ENCODE results near the gene SYNCRIP.
A peak's percentile ranks its signal among the peaks of the same experiment; 100 is the strongest.
"Not testable (repeated sequence)": the region's sequence is repeated elsewhere in the genome, so short reads cannot be mapped to it uniquely, and the experiment has no call there.

The SYNCRIP gene

DNA sequence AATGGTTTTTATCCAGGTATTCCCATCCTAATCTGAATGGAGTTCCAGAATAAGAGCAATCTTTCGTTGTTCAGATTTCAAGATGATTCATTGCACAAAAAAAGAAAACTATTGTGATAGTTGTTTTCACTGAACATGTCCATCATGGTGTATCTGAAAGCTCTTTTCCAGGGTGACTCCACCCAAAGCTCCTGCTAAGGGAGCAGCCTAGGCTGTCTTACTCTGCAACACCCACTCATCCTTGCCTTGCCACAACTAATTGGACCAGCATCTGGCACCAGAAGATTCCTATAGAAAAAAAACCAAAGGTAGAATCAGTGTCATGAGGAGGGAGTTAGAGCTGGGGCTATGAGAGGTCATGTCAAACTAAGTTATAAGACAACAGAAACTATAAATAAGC, 7.9 kb upstream of the SYNCRIP start:
- no peak overlapping the region for H3K9ac ChIP-seq (ENCODE audit: low read depth, low read length)
- no peak overlapping the region for H3K4me3 ChIP-seq (ENCODE audit: low read depth, low read length)
- no peaks in the 10 kb centered on the region for H3K36me3 ChIP-seq (ENCODE audit: control insufficient read depth, insufficient read depth, low read length)
- no peaks in the 10 kb centered on the region for H3K9me3 ChIP-seq (ENCODE audit: control insufficient read depth, insufficient read depth, low read length)
- H3K27me3 ChIP-seq (ENCODE audit: control insufficient read depth, insufficient read depth, low read length) = no peaks in the 10 kb centered on the region
- H3K4me1 ChIP-seq (ENCODE audit: control insufficient read depth, insufficient read depth, low read length) = peaks cover under 1% of the 10 kb centered on the region

- peaks cover 15% of the 10 kb centered on the region for H3K4me1 ChIP-seq (ENCODE audit: control insufficient read depth, insufficient read depth, low read length)
- peak overlapping the region; percentile 96 for H3K9ac ChIP-seq (ENCODE audit: low read depth, low read length)
- H3K27me3 ChIP-seq (ENCODE audit: control insufficient read depth, insufficient read depth, low read length) = no peaks in the 10 kb centered on the region
- no peaks in the 10 kb centered on the region for H3K9me3 ChIP-seq (ENCODE audit: control insufficient read depth, insufficient read depth, low read length)
- peak overlapping the region; percentile 85 for H3K4me3 ChIP-seq (ENCODE audit: low read depth, low read length)
- H3K36me3 ChIP-seq (ENCODE audit: control insufficient read depth, insufficient read depth, low read length) = peaks cover 12% of the 10 kb centered on the region
These were observed 1.6 kb upstream of the SYNCRIP start for GRCh38 chr6:85644279-85644762.

GRCh38 chr6:85643537-85644278, 1.0 kb upstream of the SYNCRIP start:
- Histone ChIP-seq H3K27me3 (ENCODE audit: control insufficient read depth, insufficient read depth, low read length) (no peaks in the 10 kb centered on the region), H3K9me3 (ENCODE audit: control insufficient read depth, insufficient read depth, low read length) (no peaks in the 10 kb centered on the region), H3K9ac (ENCODE audit: low read depth, low read length) (peak overlapping the region; percentile 96), H3K4me1 (ENCODE audit: control insufficient read depth, insufficient read depth, low read length) (peaks cover 17% of the 10 kb centered on the region), H3K36me3 (ENCODE audit: control insufficient read depth, insufficient read depth, low read length) (peaks cover 14% of the 10 kb centered on the region), H3K4me3 (ENCODE audit: low read depth, low read length) (peak overlapping the region; percentile 85)

- peaks cover 17% of the 10 kb centered on the region for H3K4me1 ChIP-seq (ENCODE audit: control insufficient read depth, insufficient read depth, low read length)
These were observed 551 bp downstream of the SYNCRIP start for GRCh38 chr6:85641897-85642773.

GRCh38 chr6:85641522-85641896, 1.2 kb downstream of the SYNCRIP start:
- H3K9ac ChIP-seq (ENCODE audit: low read depth, low read length) = peak overlapping the region; percentile 100
- H3K27me3 ChIP-seq (ENCODE audit: control insufficient read depth, insufficient read depth, low read length) = no peaks in the 10 kb centered on the region
- H3K36me3 ChIP-seq (ENCODE audit: control insufficient read depth, insufficient read depth, low read length) = peaks cover 33% of the 10 kb centered on the region
- peak overlapping the region; percentile 98 for H3K4me3 ChIP-seq (ENCODE audit: low read depth, low read length)
- H3K9me3 ChIP-seq (ENCODE audit: control insufficient read depth, insufficient read depth, low read length) = no peaks in the 10 kb centered on the region
- peaks cover 17% of the 10 kb centered on the region for H3K4me1 ChIP-seq (ENCODE audit: control insufficient read depth, insufficient read depth, low read length)

More at GRCh38 chr6:85641897-85642773, 551 bp downstream of the SYNCRIP start:
- Histone ChIP-seq H3K9ac (ENCODE audit: low read depth, low read length) (peak overlapping the region; percentile 100), H3K36me3 (ENCODE audit: control insufficient read depth, insufficient read depth, low read length) (peaks cover 27% of the 10 kb centered on the region), H3K9me3 (ENCODE audit: control insufficient read depth, insufficient read depth, low read length) (no peaks in the 10 kb centered on the region), H3K27me3 (ENCODE audit: control insufficient read depth, insufficient read depth, low read length) (no peaks in the 10 kb centered on the region), H3K4me3 (ENCODE audit: low read depth, low read length) (peak overlapping the region; percentile 98)

GRCh38 chr6:85640821-85641220, 1.9 kb downstream of the SYNCRIP start:
- H3K27me3 ChIP-seq (ENCODE audit: control insufficient read depth, insufficient read depth, low read length) = no peaks in the 10 kb centered on the region
- peak overlapping the region; percentile 98 for H3K4me3 ChIP-seq (ENCODE audit: low read depth, low read length)
- H3K9me3 ChIP-seq (ENCODE audit: control insufficient read depth, insufficient read depth, low read length) = no peaks in the 10 kb centered on the region
- peaks cover 39% of the 10 kb centered on the region for H3K36me3 ChIP-seq (ENCODE audit: control insufficient read depth, insufficient read depth, low read length)
- peak overlapping the region; percentile 100 for H3K9ac ChIP-seq (ENCODE audit: low read depth, low read length)
- H3K4me1 ChIP-seq (ENCODE audit: control insufficient read depth, insufficient read depth, low read length) = peaks cover 17% of the 10 kb centered on the region

GRCh38 chr6:85637579-85637978, 5.1 kb downstream of the SYNCRIP start:
- no peaks in the 10 kb centered on the region for H3K27me3 ChIP-seq (ENCODE audit: control insufficient read depth, insufficient read depth, low read length)
- H3K9ac ChIP-seq (ENCODE audit: low read depth, low read length) = peak overlapping the region; percentile 3
- no peaks in the 10 kb centered on the region for H3K9me3 ChIP-seq (ENCODE audit: control insufficient read depth, insufficient read depth, low read length)
- H3K4me1 ChIP-seq (ENCODE audit: control insufficient read depth, insufficient read depth, low read length) = peaks cover 13% of the 10 kb centered on the region
- H3K4me3 ChIP-seq (ENCODE audit: low read depth, low read length) = no peak overlapping the region
- H3K36me3 ChIP-seq (ENCODE audit: control insufficient read depth, insufficient read depth, low read length) = peaks cover 59% of the 10 kb centered on the region

- no peaks in the 10 kb centered on the region for H3K9me3 ChIP-seq (ENCODE audit: control insufficient read depth, insufficient read depth, low read length)
- peaks cover 3% of the 10 kb centered on the region for H3K4me1 ChIP-seq (ENCODE audit: control insufficient read depth, insufficient read depth, low read length)
- H3K9ac ChIP-seq (ENCODE audit: low read depth, low read length) = no peak overlapping the region
- no peaks in the 10 kb centered on the region for H3K27me3 ChIP-seq (ENCODE audit: control insufficient read depth, insufficient read depth, low read length)
- H3K4me3 ChIP-seq (ENCODE audit: low read depth, low read length) = no peak overlapping the region
- peaks cover 36% of the 10 kb centered on the region for H3K36me3 ChIP-seq (ENCODE audit: control insufficient read depth, insufficient read depth, low read length)
These were observed 10.3 kb downstream of the SYNCRIP start for GRCh38 chr6:85632164-85632942.

GRCh38 chr6:85631117-85631516, 11.6 kb downstream of the SYNCRIP start:
- peaks cover 24% of the 10 kb centered on the region for H3K36me3 ChIP-seq (ENCODE audit: control insufficient read depth, insufficient read depth, low read length)
- H3K9me3 ChIP-seq (ENCODE audit: control insufficient read depth, insufficient read depth, low read length); H3K4me3 ChIP-seq (ENCODE audit: low read depth, low read length); H3K9ac ChIP-seq (ENCODE audit: low read depth, low read length); H3K4me1 ChIP-seq (ENCODE audit: control insufficient read depth, insufficient read depth, low read length); H3K27me3 ChIP-seq (ENCODE audit: control insufficient read depth, insufficient read depth, low read length): not testable (repeated sequence)

DNA sequence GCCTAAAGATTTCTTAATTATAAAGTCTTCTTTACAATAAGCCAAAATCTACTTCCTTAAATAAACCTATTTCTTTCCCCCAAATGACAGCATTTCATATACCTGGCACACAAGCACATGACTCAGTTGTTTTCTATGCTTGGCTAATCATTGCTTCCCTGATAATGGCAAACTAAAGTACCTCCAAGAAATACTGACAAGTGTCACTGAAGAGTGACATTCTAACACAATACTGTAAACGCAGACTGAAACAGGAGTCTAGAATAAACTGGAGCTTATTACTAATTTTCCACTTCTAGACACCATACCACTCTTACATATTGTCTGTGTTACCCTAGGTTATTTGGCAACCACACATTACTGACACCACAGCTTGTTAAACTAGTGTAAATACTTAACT, 14.3 kb downstream of the SYNCRIP start:
- Histone ChIP-seq H3K4me3 (ENCODE audit: low read depth, low read length) (no peak overlapping the region), H3K9me3 (ENCODE audit: control insufficient read depth, insufficient read depth, low read length) (no peaks in the 10 kb centered on the region), H3K9ac (ENCODE audit: low read depth, low read length) (no peak overlapping the region), H3K4me1 (ENCODE audit: control insufficient read depth, insufficient read depth, low read length) (peaks cover 3% of the 10 kb centered on the region), H3K27me3 (ENCODE audit: control insufficient read depth, insufficient read depth, low read length) (no peaks in the 10 kb centered on the region), H3K36me3 (ENCODE audit: control insufficient read depth, insufficient read depth, low read length) (peaks cover 5% of the 10 kb centered on the region)

GRCh38 chr6:85620308-85620707, 22.4 kb downstream of the SYNCRIP start:
- H3K36me3 ChIP-seq (ENCODE audit: control insufficient read depth, insufficient read depth, low read length) = peaks cover 10% of the 10 kb centered on the region

More at GRCh38 chr6:85620308-85620707, 22.4 kb downstream of the SYNCRIP start:
- no peak overlapping the region for H3K9ac ChIP-seq (ENCODE audit: low read depth, low read length)
- H3K9me3 ChIP-seq (ENCODE audit: control insufficient read depth, insufficient read depth, low read length) = no peaks in the 10 kb centered on the region
- H3K4me1 ChIP-seq (ENCODE audit: control insufficient read depth, insufficient read depth, low read length) = no peaks in the 10 kb centered on the region
- H3K27me3 ChIP-seq (ENCODE audit: control insufficient read depth, insufficient read depth, low read length) = no peaks in the 10 kb centered on the region
- H3K4me3 ChIP-seq (ENCODE audit: low read depth, low read length) = no peak overlapping the region

All from iPS-15b (cell line).